Chondrocyte (in vitro differentiated cells): ENCODE measurements around the gene PDK2. TPM values are rescaled to one million over a fixed set of nuclear protein-coding genes. Genes with fewer than 3 reads are reported as not detected.
"Not testable (repeated sequence)": the region's sequence is repeated elsewhere in the genome, so short reads cannot be mapped to it uniquely, and the experiment has no call there.

ENCODE experiments used
- DNase-seq: peaks from one replicate; pipeline ENCODE4 v3.0.0; 2021; ENCODE audit warnings: mixed read lengths, low spot score
- H3K27ac Mint-ChIP-seq: one replicate; pipeline ENCODE4 v1.8.0; 2021; ENCODE audit warnings: mild to moderate bottlenecking, moderate library complexity, mixed read lengths; ENCODE audit not compliant: unreplicated experiment
- H3K27me3 Mint-ChIP-seq: 2 replicates; pipeline ENCODE4 v1.8.0; 2021; ENCODE audit warnings: low read depth, mixed read lengths
- H3K36me3 Mint-ChIP-seq: 2 replicates; pipeline ENCODE4 v1.8.0; 2021; ENCODE audit warnings: low read depth, mixed read lengths
- H3K4me1 Mint-ChIP-seq: 2 replicates; pipeline ENCODE4 v1.8.0; 2021; ENCODE audit warnings: low read depth, mild to moderate bottlenecking, mixed read lengths
- H3K4me3 Mint-ChIP-seq: one replicate; pipeline ENCODE4 v1.8.0; 2021; ENCODE audit warnings: mild to moderate bottlenecking, moderate library complexity, mixed read lengths; ENCODE audit not compliant: unreplicated experiment
- H3K9me3 Mint-ChIP-seq: 2 replicates; pipeline ENCODE4 v1.8.0; 2021; ENCODE audit warnings: low read depth, mixed read lengths
- CTCF ChIP-seq: fragments of 200-600 bp; sonication (generic); IDR thresholded peaks from 2 replicates; pipeline ENCODE4 v1.5.0; 2021; ENCODE audit warnings: antibody characterized with exemption, mild to moderate bottlenecking, moderate library complexity
- total RNA-seq: library from RNA; stranded (reverse); gene quantifications from 3 replicates; pipeline ENCODE4 v1.2.1, GENCODE V29; 2021

PDK2 gene
- total RNA-seq, 1 donor from 2014 or later: 31.1 TPM

- Mint-ChIP-seq H3K27me3 (no peaks in the 10 kb centered on the region), H3K9me3 (no peaks in the 10 kb centered on the region), H3K36me3 (peaks cover 3% of the 10 kb centered on the region), H3K27ac (peak overlapping the region; percentile 98), H3K4me3 (peak overlapping the region; percentile 82), H3K4me1 (peaks cover 85% of the 10 kb centered on the region)
- TF ChIP-seq CTCF: no peak
- peak; percentile 53 for DNase-seq
Measured at GRCh38 chr17:50059256-50059655, 35.9 kb upstream of the PDK2 start.

GRCh38 chr17:50059759-50060273, 35.3 kb upstream of the PDK2 start:
- Mint-ChIP-seq H3K27ac (peak overlapping the region; percentile 98), H3K36me3 (peaks cover 3% of the 10 kb centered on the region), H3K4me1 (peaks cover 87% of the 10 kb centered on the region), H3K27me3 (no peaks in the 10 kb centered on the region), H3K4me3 (peak overlapping the region; percentile 82), H3K9me3 (no peaks in the 10 kb centered on the region)
- no peak for TF ChIP-seq CTCF
- DNase-seq: peak; percentile 69

- Mint-ChIP-seq H3K9me3 (no peaks in the 10 kb centered on the region), H3K4me3 (peak overlapping the region; percentile 82), H3K36me3 (peaks cover 9% of the 10 kb centered on the region), H3K4me1 (peaks cover 92% of the 10 kb centered on the region), H3K27ac (peak overlapping the region; percentile 98), H3K27me3 (no peaks in the 10 kb centered on the region)
- DNase-seq: peak; percentile 82
- TF ChIP-seq CTCF: no peak
Measured at GRCh38 chr17:50060951-50061712, 34.0 kb upstream of the PDK2 start.

- peaks cover 97% of the 10 kb centered on the region for H3K4me1 Mint-ChIP-seq
- H3K4me3 Mint-ChIP-seq: peak overlapping the region; percentile 82
- H3K27ac Mint-ChIP-seq: peak overlapping the region; percentile 98
- H3K36me3 Mint-ChIP-seq, H3K9me3 Mint-ChIP-seq, DNase-seq, H3K27me3 Mint-ChIP-seq: not testable (repeated sequence)
Measured at GRCh38 chr17:50061713-50062045, 33.5 kb upstream of the PDK2 start.

GRCh38 chr17:50062293-50063243, 32.6 kb upstream of the PDK2 start:
- no peak for TF ChIP-seq CTCF
- H3K4me1 Mint-ChIP-seq: peaks cover 89% of the 10 kb centered on the region
- peaks cover 9% of the 10 kb centered on the region for H3K36me3 Mint-ChIP-seq
- peak overlapping the region; percentile 98 for H3K27ac Mint-ChIP-seq
- DNase-seq: peak; percentile 94
- no peaks in the 10 kb centered on the region for H3K27me3 Mint-ChIP-seq
- H3K4me3 Mint-ChIP-seq: peak overlapping the region; percentile 82
- H3K9me3 Mint-ChIP-seq: no peaks in the 10 kb centered on the region
